ENCODE measurements around the gene SLC25A33.

SLC25A33 gene

GRCh38 chr1:9606458-9606857, 67.2 kb downstream of the SLC25A33 start:
- H3K27me3 ChIP-seq (ENCODE audit: control insufficient read depth, insufficient read depth, low read length), result no peaks in the 10 kb centered on the region
- no peaks in the 10 kb centered on the region for H3K4me1 ChIP-seq (ENCODE audit: control insufficient read depth, low read depth, low read length)
- H3K27ac ChIP-seq (ENCODE audit: low read length), result no peak overlapping the region
- H3K9me3 ChIP-seq (ENCODE audit: control insufficient read depth, low read depth, low read length), result no peaks in the 10 kb centered on the region
- H3K4me3 ChIP-seq (ENCODE audit: low read length), result no peak overlapping the region
- H3K9ac ChIP-seq (ENCODE audit: low read length), result no peak overlapping the region
- peaks cover 31% of the 10 kb centered on the region for H3K36me3 ChIP-seq (ENCODE audit: control insufficient read depth, low read depth, low read length)

- H3K36me3 ChIP-seq (ENCODE audit: control insufficient read depth, low read depth, low read length), result peaks cover 30% of the 10 kb centered on the region
Measured at GRCh38 chr1:9606948-9607347, 67.7 kb downstream of the SLC25A33 start.

GRCh38 chr1:9607352-9607751, 68.1 kb downstream of the SLC25A33 start:
- H3K4me3 ChIP-seq (ENCODE audit: low read length), result no peak overlapping the region
- H3K27ac ChIP-seq (ENCODE audit: low read length), result no peak overlapping the region
- no peaks in the 10 kb centered on the region for H3K4me1 ChIP-seq (ENCODE audit: control insufficient read depth, low read depth, low read length)
- H3K9ac ChIP-seq (ENCODE audit: low read length), result no peak overlapping the region
- H3K9me3 ChIP-seq (ENCODE audit: control insufficient read depth, low read depth, low read length), result no peaks in the 10 kb centered on the region
- no peaks in the 10 kb centered on the region for H3K27me3 ChIP-seq (ENCODE audit: control insufficient read depth, insufficient read depth, low read length)
- peaks cover 28% of the 10 kb centered on the region for H3K36me3 ChIP-seq (ENCODE audit: control insufficient read depth, low read depth, low read length)

More at GRCh38 chr1:9606948-9607347, 67.7 kb downstream of the SLC25A33 start:
- no peaks in the 10 kb centered on the region for H3K4me1 ChIP-seq (ENCODE audit: control insufficient read depth, low read depth, low read length)
- no peak overlapping the region for H3K4me3 ChIP-seq (ENCODE audit: low read length)
- no peaks in the 10 kb centered on the region for H3K27me3 ChIP-seq (ENCODE audit: control insufficient read depth, insufficient read depth, low read length)
- H3K9me3 ChIP-seq (ENCODE audit: control insufficient read depth, low read depth, low read length), result no peaks in the 10 kb centered on the region
- no peak overlapping the region for H3K9ac ChIP-seq (ENCODE audit: low read length)
- H3K27ac ChIP-seq (ENCODE audit: low read length), result no peak overlapping the region

- Histone ChIP-seq H3K9me3 (ENCODE audit: control insufficient read depth, low read depth, low read length) (no peaks in the 10 kb centered on the region), H3K9ac (ENCODE audit: low read length) (no peak overlapping the region), H3K4me3 (ENCODE audit: low read length) (no peak overlapping the region), H3K27ac (ENCODE audit: low read length) (no peak overlapping the region), H3K27me3 (ENCODE audit: control insufficient read depth, insufficient read depth, low read length) (no peaks in the 10 kb centered on the region), H3K36me3 (ENCODE audit: control insufficient read depth, low read depth, low read length) (peaks cover 17% of the 10 kb centered on the region), H3K4me1 (ENCODE audit: control insufficient read depth, low read depth, low read length) (no peaks in the 10 kb centered on the region)
Measured at GRCh38 chr1:9609998-9610397, 70.7 kb downstream of the SLC25A33 start.

GRCh38 chr1:9610548-9610947, 71.3 kb downstream of the SLC25A33 start:
- H3K36me3 ChIP-seq (ENCODE audit: control insufficient read depth, low read depth, low read length), result peaks cover 17% of the 10 kb centered on the region
- H3K27ac ChIP-seq (ENCODE audit: low read length), result no peak overlapping the region

GRCh38 chr1:9611716-9612115, 72.5 kb downstream of the SLC25A33 start:
- Histone ChIP-seq H3K36me3 (ENCODE audit: control insufficient read depth, low read depth, low read length) (peaks cover 17% of the 10 kb centered on the region), H3K4me1 (ENCODE audit: control insufficient read depth, low read depth, low read length) (no peaks in the 10 kb centered on the region), H3K9me3 (ENCODE audit: control insufficient read depth, low read depth, low read length) (no peaks in the 10 kb centered on the region), H3K27me3 (ENCODE audit: control insufficient read depth, insufficient read depth, low read length) (no peaks in the 10 kb centered on the region), H3K27ac (ENCODE audit: low read length) (no peak overlapping the region), H3K4me3 (ENCODE audit: low read length) (no peak overlapping the region), H3K9ac (ENCODE audit: low read length) (no peak overlapping the region)

More at GRCh38 chr1:9610548-9610947, 71.3 kb downstream of the SLC25A33 start:
- Histone ChIP-seq H3K4me1 (ENCODE audit: control insufficient read depth, low read depth, low read length) (no peaks in the 10 kb centered on the region), H3K9me3 (ENCODE audit: control insufficient read depth, low read depth, low read length) (no peaks in the 10 kb centered on the region), H3K27me3 (ENCODE audit: control insufficient read depth, insufficient read depth, low read length) (no peaks in the 10 kb centered on the region), H3K4me3 (ENCODE audit: low read length) (no peak overlapping the region), H3K9ac (ENCODE audit: low read length) (no peak overlapping the region)

- no peak overlapping the region for H3K4me3 ChIP-seq (ENCODE audit: low read length)
- no peak overlapping the region for H3K27ac ChIP-seq (ENCODE audit: low read length)
- H3K36me3 ChIP-seq (ENCODE audit: control insufficient read depth, low read depth, low read length), result peaks cover 17% of the 10 kb centered on the region
- H3K9ac ChIP-seq (ENCODE audit: low read length), result no peak overlapping the region
- H3K27me3 ChIP-seq (ENCODE audit: control insufficient read depth, insufficient read depth, low read length), result no peaks in the 10 kb centered on the region
- no peaks in the 10 kb centered on the region for H3K4me1 ChIP-seq (ENCODE audit: control insufficient read depth, low read depth, low read length)
- H3K9me3 ChIP-seq (ENCODE audit: control insufficient read depth, low read depth, low read length), result no peaks in the 10 kb centered on the region
Measured at GRCh38 chr1:9612162-9612845, 73.0 kb downstream of the SLC25A33 start.

- Histone ChIP-seq H3K36me3 (ENCODE audit: control insufficient read depth, low read depth, low read length) (peaks cover 15% of the 10 kb centered on the region), H3K4me3 (ENCODE audit: low read length) (no peak overlapping the region), H3K27me3 (ENCODE audit: control insufficient read depth, insufficient read depth, low read length) (no peaks in the 10 kb centered on the region), H3K9me3 (ENCODE audit: control insufficient read depth, low read depth, low read length) (no peaks in the 10 kb centered on the region), H3K4me1 (ENCODE audit: control insufficient read depth, low read depth, low read length) (no peaks in the 10 kb centered on the region), H3K9ac (ENCODE audit: low read length) (no peak overlapping the region), H3K27ac (ENCODE audit: low read length) (no peak overlapping the region)
Measured at GRCh38 chr1:9612871-9613624, 73.8 kb downstream of the SLC25A33 start.

- Histone ChIP-seq H3K4me3 (ENCODE audit: low read length) (no peak overlapping the region), H3K4me1 (ENCODE audit: control insufficient read depth, low read depth, low read length) (no peaks in the 10 kb centered on the region), H3K27ac (ENCODE audit: low read length) (no peak overlapping the region), H3K9ac (ENCODE audit: low read length) (no peak overlapping the region), H3K27me3 (ENCODE audit: control insufficient read depth, insufficient read depth, low read length) (no peaks in the 10 kb centered on the region), H3K9me3 (ENCODE audit: control insufficient read depth, low read depth, low read length) (no peaks in the 10 kb centered on the region), H3K36me3 (ENCODE audit: control insufficient read depth, low read depth, low read length) (peaks cover 15% of the 10 kb centered on the region)
Measured at GRCh38 chr1:9613625-9614299, 74.5 kb downstream of the SLC25A33 start.

- Histone ChIP-seq H3K4me1 (ENCODE audit: control insufficient read depth, low read depth, low read length) (no peaks in the 10 kb centered on the region), H3K9ac (ENCODE audit: low read length) (no peak overlapping the region), H3K27ac (ENCODE audit: low read length) (no peak overlapping the region), H3K36me3 (ENCODE audit: control insufficient read depth, low read depth, low read length) (peaks cover 12% of the 10 kb centered on the region), H3K4me3 (ENCODE audit: low read length) (no peak overlapping the region), H3K9me3 (ENCODE audit: control insufficient read depth, low read depth, low read length) (no peaks in the 10 kb centered on the region), H3K27me3 (ENCODE audit: control insufficient read depth, insufficient read depth, low read length) (no peaks in the 10 kb centered on the region)
Measured at GRCh38 chr1:9615316-9616063, 76.2 kb downstream of the SLC25A33 start.

All from iPS-18a (cell line).